Upper lobe of left lung (tissue), 4 donors: ENCODE data around the gene ZNF836.

ENCODE experiments used
- CTCF ChIP-seq, 6 experiments: fragments of 450-650 bp in 4 of 6; fragments of 200-600 bp in 2 of 6; sonication (generic) in 2 of 6; IDR thresholded peaks; one replicate each; pipeline ENCODE4 v1.5.1; 2016 to 2019; ENCODE audit warnings: antibody characterized with exemption in 6 of 6
- EP300 ChIP-seq, 4 donors: sonication (generic); formaldehyde crosslinking; IDR thresholded peaks; one replicate each; pipeline ENCODE4 v1.5.1; 2017; ENCODE audit warnings: antibody characterized with exemption in 4 of 4, control low read depth in 2 of 4
- POLR2A ChIP-seq, 4 donors: fragments of 450-650 bp; IDR thresholded peaks; one replicate each; pipeline ENCODE4 v1.5.1; 2016 to 2017; ENCODE audit warnings: antibody characterized with exemption in 4 of 4, mild to moderate bottlenecking in 2 of 4
- POLR2AphosphoS5 ChIP-seq, 2 donors: sonication (generic); formaldehyde crosslinking; IDR thresholded peaks; one replicate each; pipeline ENCODE4 v1.5.1; 2017; ENCODE audit warnings: antibody characterized with exemption in 2 of 2

DNA sequence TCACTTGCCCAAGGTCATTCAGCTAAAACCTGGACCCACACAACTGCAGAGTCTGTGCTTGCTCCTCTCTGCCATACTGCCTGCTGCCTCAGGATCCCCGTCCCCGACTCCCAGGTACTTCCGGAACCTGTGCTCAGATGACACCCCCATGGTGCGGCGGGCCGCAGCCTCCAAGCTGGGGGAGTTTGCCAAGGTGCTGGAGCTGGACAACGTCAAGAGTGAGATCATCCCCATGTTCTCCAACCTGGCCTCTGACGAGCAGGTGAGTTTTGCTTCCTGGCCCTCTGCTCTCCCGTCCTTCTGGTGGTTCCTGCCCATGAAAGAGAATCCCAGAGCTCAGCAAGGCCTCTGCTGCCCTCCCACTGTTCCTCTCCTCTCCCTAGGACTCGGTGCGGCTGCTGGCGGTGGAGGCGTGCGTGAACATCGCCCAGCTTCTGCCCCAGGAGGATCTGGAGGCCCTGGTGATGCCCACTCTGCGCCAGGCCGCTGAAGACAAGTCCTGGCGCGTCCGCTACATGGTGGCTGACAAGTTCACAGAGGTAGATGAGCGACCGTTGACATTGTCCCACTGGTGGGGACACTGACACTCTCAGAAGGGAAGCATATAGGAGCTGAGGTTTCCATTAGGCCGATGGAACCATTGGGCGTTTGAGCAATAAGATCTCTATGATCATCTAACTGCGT, 41.3 kb upstream of the ZNF836 start:
- no peak for TF ChIP-seq CTCF (IDR thresholded peaks at IDR 0.05)
- TF ChIP-seq POLR2A (IDR thresholded peaks at IDR 0.05): no peak
- no peak for TF ChIP-seq POLR2AphosphoS5 (IDR thresholded peaks at IDR 0.05)
- TF ChIP-seq EP300 (IDR thresholded peaks at IDR 0.05): no peak
